Measurements from ENCODE around the gene CMSS1.

CMSS1 gene

GRCh38 chr3:100084100-100084806 lies 266.6 kb downstream of the CMSS1 start:
- no peak overlapping the region for H3K4me3 ChIP-seq (ENCODE audit: low read depth, low read length)
- no peak for TF ChIP-seq CTCF (IDR thresholded peaks at IDR 0.05; ENCODE audit: insufficient read depth, low read depth, low read length, missing control alignments)
- DNase-seq (ENCODE audit: low read depth): no peak

GRCh38 chr3:100086401-100086800 lies 268.7 kb downstream of the CMSS1 start:
- TF ChIP-seq CTCF (IDR thresholded peaks at IDR 0.05; ENCODE audit: insufficient read depth, low read depth, low read length, missing control alignments): no peak
- no peak for DNase-seq (ENCODE audit: low read depth)

GRCh38 chr3:100087198-100087597 lies 269.5 kb downstream of the CMSS1 start:
- TF ChIP-seq CTCF (IDR thresholded peaks at IDR 0.05; ENCODE audit: insufficient read depth, low read depth, low read length, missing control alignments): no peak
- DNase-seq (ENCODE audit: low read depth): peak; percentile 79

More at GRCh38 chr3:100086401-100086800, 268.7 kb downstream of the CMSS1 start:
- no peak overlapping the region for H3K4me3 ChIP-seq (ENCODE audit: low read depth, low read length)

GRCh38 chr3:100088735-100089368 lies 271.2 kb downstream of the CMSS1 start:
- H3K4me3 ChIP-seq (ENCODE audit: low read depth, low read length): no peak overlapping the region
- no peak for TF ChIP-seq CTCF (IDR thresholded peaks at IDR 0.05; ENCODE audit: insufficient read depth, low read depth, low read length, missing control alignments)
- DNase-seq (ENCODE audit: low read depth): no peak

More at GRCh38 chr3:100087198-100087597, 269.5 kb downstream of the CMSS1 start:
- H3K4me3 ChIP-seq (ENCODE audit: low read depth, low read length): no peak overlapping the region; the same call in 1 of the 2 replicates

GRCh38 chr3:100089812-100090668 lies 272.4 kb downstream of the CMSS1 start:
- H3K4me3 ChIP-seq (ENCODE audit: low read depth, low read length): no peak overlapping the region
- peak; percentile 69 for DNase-seq (ENCODE audit: low read depth)
- TF ChIP-seq CTCF (IDR thresholded peaks at IDR 0.05; ENCODE audit: insufficient read depth, low read depth, low read length, missing control alignments): peak; percentile 78

- H3K4me3 ChIP-seq (ENCODE audit: low read depth, low read length): no peak overlapping the region
- TF ChIP-seq CTCF (IDR thresholded peaks at IDR 0.05; ENCODE audit: insufficient read depth, low read depth, low read length, missing control alignments): no peak
- DNase-seq (ENCODE audit: low read depth): no peak
Measured at GRCh38 chr3:100090669-100091005, 273.0 kb downstream of the CMSS1 start.

Measured in GM12865 (cell line).